ENCODE measurements around the gene PLXDC2. TPM values are rescaled to one million over a fixed set of nuclear protein-coding genes. Genes with fewer than 3 reads are reported as not detected.

The PLXDC2 gene
- total and polyA plus RNA-seq, 10 donors: 1.8 to 50.4 (median 29.7) TPM

DNA sequence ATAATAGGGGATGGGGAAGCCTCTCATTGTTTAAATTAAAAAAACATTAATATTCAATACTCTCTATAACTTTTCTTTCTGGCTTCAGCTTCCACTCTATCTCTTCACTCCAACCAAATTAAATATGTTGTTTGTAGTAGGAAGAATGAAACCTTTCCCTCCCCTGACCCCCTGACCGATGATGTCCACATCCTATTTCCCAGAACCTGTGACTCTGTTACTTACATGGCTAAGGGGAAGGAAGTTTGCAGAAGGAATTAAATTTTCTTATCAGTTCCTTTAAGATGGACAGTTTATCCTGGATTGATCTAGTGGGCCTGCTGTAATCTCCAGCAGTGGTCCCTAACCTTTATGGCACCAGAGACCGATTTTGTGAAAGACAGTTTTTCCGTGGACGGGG lies 130.0 kb downstream of the PLXDC2 start:
- H3K9me3 ChIP-seq: peaks cover 0 to 4% (median 0%) of the 10 kb centered on the region in 8 donors
- intact Hi-C loops (cut with DNase I; ENCODE audit: low total_unique reads): no loop called here
- no peaks in the 10 kb centered on the region for H3K36me3 ChIP-seq
- no peak for DNase-seq
- no peaks in the 10 kb centered on the region for H3K27me3 ChIP-seq (replicated peaks in 1 of 7)
- TF ChIP-seq POLR2AphosphoS5 (IDR thresholded peaks at IDR 0.05) (no peak), POLR2A (IDR thresholded peaks at IDR 0.05) (no peak)
- TF ChIP-seq, protein P1, sequence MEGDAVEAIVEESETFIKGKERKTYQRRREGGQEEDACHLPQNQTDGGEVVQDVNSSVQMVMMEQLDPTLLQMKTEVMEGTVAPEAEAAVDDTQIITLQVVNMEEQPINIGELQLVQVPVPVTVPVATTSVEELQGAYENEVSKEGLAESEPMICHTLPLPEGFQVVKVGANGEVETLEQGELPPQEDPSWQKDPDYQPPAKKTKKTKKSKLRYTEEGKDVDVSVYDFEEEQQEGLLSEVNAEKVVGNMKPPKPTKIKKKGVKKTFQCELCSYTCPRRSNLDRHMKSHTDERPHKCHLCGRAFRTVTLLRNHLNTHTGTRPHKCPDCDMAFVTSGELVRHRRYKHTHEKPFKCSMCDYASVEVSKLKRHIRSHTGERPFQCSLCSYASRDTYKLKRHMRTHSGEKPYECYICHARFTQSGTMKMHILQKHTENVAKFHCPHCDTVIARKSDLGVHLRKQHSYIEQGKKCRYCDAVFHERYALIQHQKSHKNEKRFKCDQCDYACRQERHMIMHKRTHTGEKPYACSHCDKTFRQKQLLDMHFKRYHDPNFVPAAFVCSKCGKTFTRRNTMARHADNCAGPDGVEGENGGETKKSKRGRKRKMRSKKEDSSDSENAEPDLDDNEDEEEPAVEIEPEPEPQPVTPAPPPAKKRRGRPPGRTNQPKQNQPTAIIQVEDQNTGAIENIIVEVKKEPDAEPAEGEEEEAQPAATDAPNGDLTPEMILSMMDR (IDR thresholded peaks at IDR 0.05 in 8 of 11, conservative IDR thresholded peaks at IDR 0.05 in 3 of 11): no peak
- no peak overlapping the region for H3K27ac ChIP-seq
- H3K4me1 ChIP-seq: peaks cover 3 to 29% (median 11%) of the 10 kb centered on the region in 6 donors
- 68 to 82% (median 73%) methylated on average over 4 of the region's 4 CpGs for WGBS, 5 donors
- no peak overlapping the region for H3K4me3 ChIP-seq

DNA sequence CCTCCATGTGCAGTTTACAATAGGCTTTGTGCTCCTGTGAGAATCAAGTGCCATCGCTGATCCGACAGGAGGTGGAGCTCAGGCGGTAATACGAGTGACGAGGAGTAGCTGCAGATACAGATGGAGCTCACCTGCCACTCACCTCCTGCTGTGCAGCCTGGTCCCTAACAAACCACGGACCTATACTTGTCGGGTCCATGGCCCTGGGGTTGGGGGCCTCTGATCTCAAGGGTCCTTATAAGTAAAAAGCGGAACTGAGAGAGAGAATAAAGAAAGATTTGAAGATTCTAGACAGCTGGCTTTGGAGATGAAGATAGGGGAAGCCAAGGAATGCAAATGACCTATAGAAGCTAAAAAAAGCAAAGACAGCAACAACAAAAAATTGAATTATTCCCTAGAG lies 130.6 kb downstream of the PLXDC2 start:
- intact Hi-C loops (cut with DNase I; ENCODE audit: low total_unique reads): no loop called here
- WGBS, 5 donors: 81 to 91% (median 88%) methylated on average over 8 of the region's 8 CpGs
- no peaks in the 10 kb centered on the region for H3K36me3 ChIP-seq
- peaks cover 0 to 4% (median 0%) of the 10 kb centered on the region in 8 donors for H3K9me3 ChIP-seq
- TF ChIP-seq POLR2A (IDR thresholded peaks at IDR 0.05) (no peak), POLR2AphosphoS5 (IDR thresholded peaks at IDR 0.05) (no peak)
- TF ChIP-seq, protein P1 (IDR thresholded peaks at IDR 0.05 in 8 of 11, conservative IDR thresholded peaks at IDR 0.05 in 3 of 11): no peak
- peak overlapping the region in 2 of 8 donors; percentile 22 to 26 for H3K27ac ChIP-seq
- H3K27me3 ChIP-seq (replicated peaks in 1 of 7): no peaks in the 10 kb centered on the region
- DNase-seq: no peak
- H3K4me1 ChIP-seq: peaks cover 3 to 29% (median 11%) of the 10 kb centered on the region in 6 donors
- H3K4me3 ChIP-seq: no peak overlapping the region

DNA sequence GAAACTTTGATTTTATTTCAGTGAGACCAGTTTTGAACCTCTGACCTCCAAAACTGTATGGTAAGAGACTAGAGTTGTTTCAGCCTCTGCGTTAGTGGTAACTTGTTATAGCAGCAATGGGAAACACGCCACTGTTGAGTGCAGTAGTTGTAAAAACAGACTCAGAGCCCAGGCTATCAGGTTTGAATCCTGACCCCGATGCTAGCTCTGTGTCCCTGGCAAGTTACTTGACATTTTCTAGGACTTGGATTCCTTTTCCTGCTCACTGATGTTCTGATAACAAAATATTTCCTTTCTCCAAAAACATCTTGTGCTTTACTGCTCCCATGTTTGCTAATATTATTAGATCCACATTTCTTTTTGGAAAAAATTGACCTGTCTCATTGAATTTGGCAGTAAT lies 131.0 kb downstream of the PLXDC2 start:
- DNase-seq: no peak
- Histone ChIP-seq H3K9me3 (peaks cover 0 to 4% (median 0%) of the 10 kb centered on the region in 8 donors), H3K4me3 (no peak overlapping the region), H3K27me3 (replicated peaks in 1 of 7) (no peaks in the 10 kb centered on the region), H3K36me3 (no peaks in the 10 kb centered on the region), H3K27ac (peak overlapping the region in 2 of 8 donors; percentile 22 to 26), H3K4me1 (peaks cover 3 to 29% (median 12%) of the 10 kb centered on the region in 6 donors)
- 35 to 48% (median 46%) methylated on average over 3 of the region's 3 CpGs for WGBS, 5 donors
- TF ChIP-seq POLR2AphosphoS5 (IDR thresholded peaks at IDR 0.05) (no peak), POLR2A (IDR thresholded peaks at IDR 0.05) (no peak)
- TF ChIP-seq, protein P1 (IDR thresholded peaks at IDR 0.05 in 8 of 11, conservative IDR thresholded peaks at IDR 0.05 in 3 of 11): no peak
- intact Hi-C loops (cut with DNase I; ENCODE audit: low total_unique reads): no loop called here

- H3K27me3 ChIP-seq (replicated peaks in 1 of 7): no peaks in the 10 kb centered on the region
- peaks cover 3 to 33% (median 13%) of the 10 kb centered on the region in 6 donors for H3K4me1 ChIP-seq
- H3K4me3 ChIP-seq: no peak overlapping the region
- intact Hi-C loops (cut with DNase I; ENCODE audit: low total_unique reads): no loop called here
- H3K36me3 ChIP-seq: no peaks in the 10 kb centered on the region
- 35 to 69% (median 58%) methylated on average over 2 of the region's 2 CpGs for WGBS, 5 donors
- peaks cover 0 to 4% (median 0%) of the 10 kb centered on the region in 8 donors for H3K9me3 ChIP-seq
- no peak for DNase-seq
- TF ChIP-seq POLR2AphosphoS5 (IDR thresholded peaks at IDR 0.05): no peak
- TF ChIP-seq, protein P1 (IDR thresholded peaks at IDR 0.05 in 8 of 11, conservative IDR thresholded peaks at IDR 0.05 in 3 of 11): no peak
- TF ChIP-seq POLR2A (IDR thresholded peaks at IDR 0.05): no peak
- H3K27ac ChIP-seq: peak overlapping the region in 3 of 8 donors; percentile 20 to 26 (median 22)
These were observed 131.4 kb downstream of the PLXDC2 start for GRCh38 chr10:19947656-19948055.
